ENCODE data around the gene LRIG1.

LRIG1 gene

DNA sequence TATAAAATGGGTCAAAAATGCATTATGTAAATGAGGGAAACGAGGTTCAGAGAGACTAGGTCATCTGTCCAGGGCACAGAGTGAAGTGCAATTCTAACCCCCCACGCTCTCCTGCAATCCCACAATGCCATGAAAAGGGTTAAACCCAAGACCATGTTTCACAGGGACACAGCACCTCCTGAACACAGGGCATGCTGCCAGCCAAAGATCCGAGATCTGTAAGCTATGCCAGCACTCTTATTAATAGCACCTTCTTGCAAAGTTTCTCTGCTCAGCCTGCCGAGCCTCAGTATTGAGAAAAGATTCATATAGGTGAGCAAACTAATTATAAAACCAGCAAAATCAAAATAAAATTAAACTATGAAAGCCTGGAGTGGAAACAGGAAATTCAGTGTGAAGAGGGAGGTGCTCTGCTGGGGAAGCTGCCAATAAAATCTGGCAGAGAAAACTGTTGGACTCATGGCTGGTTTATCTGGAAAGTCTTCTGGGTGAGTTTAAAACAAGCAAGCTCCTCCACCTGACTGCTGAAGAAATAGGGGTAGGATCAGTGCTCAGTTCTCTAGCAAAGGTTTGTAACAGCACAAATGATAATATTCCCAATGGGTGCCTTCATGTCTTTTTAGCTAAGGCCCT lies 50.3 kb downstream of the LRIG1 start:
- H3K27me3 ChIP-seq (ENCODE audit: insufficient read depth, poor library complexity, severe bottlenecking): no peaks in the 10 kb centered on the region
- H3K27ac ChIP-seq (replicated peaks): no peak overlapping the region
- no peak overlapping the region for H3K4me3 ChIP-seq (replicated peaks; ENCODE audit: insufficient read depth, low read length)
- TF ChIP-seq POLR2AphosphoS5 (IDR thresholded peaks at IDR 0.05; ENCODE audit: low read depth) (no peak), SPI1 (IDR thresholded peaks at IDR 0.05; ENCODE audit: borderline replicate concordance, low read depth) (no peak), GABPA (IDR thresholded peaks at IDR 0.05; ENCODE audit: low read depth) (no peak)
- TF ChIP-seq, protein P1, sequence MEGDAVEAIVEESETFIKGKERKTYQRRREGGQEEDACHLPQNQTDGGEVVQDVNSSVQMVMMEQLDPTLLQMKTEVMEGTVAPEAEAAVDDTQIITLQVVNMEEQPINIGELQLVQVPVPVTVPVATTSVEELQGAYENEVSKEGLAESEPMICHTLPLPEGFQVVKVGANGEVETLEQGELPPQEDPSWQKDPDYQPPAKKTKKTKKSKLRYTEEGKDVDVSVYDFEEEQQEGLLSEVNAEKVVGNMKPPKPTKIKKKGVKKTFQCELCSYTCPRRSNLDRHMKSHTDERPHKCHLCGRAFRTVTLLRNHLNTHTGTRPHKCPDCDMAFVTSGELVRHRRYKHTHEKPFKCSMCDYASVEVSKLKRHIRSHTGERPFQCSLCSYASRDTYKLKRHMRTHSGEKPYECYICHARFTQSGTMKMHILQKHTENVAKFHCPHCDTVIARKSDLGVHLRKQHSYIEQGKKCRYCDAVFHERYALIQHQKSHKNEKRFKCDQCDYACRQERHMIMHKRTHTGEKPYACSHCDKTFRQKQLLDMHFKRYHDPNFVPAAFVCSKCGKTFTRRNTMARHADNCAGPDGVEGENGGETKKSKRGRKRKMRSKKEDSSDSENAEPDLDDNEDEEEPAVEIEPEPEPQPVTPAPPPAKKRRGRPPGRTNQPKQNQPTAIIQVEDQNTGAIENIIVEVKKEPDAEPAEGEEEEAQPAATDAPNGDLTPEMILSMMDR (IDR thresholded peaks at IDR 0.05; ENCODE audit: insufficient read depth, low read length): no peak
- TF ChIP-seq, protein P2, sequence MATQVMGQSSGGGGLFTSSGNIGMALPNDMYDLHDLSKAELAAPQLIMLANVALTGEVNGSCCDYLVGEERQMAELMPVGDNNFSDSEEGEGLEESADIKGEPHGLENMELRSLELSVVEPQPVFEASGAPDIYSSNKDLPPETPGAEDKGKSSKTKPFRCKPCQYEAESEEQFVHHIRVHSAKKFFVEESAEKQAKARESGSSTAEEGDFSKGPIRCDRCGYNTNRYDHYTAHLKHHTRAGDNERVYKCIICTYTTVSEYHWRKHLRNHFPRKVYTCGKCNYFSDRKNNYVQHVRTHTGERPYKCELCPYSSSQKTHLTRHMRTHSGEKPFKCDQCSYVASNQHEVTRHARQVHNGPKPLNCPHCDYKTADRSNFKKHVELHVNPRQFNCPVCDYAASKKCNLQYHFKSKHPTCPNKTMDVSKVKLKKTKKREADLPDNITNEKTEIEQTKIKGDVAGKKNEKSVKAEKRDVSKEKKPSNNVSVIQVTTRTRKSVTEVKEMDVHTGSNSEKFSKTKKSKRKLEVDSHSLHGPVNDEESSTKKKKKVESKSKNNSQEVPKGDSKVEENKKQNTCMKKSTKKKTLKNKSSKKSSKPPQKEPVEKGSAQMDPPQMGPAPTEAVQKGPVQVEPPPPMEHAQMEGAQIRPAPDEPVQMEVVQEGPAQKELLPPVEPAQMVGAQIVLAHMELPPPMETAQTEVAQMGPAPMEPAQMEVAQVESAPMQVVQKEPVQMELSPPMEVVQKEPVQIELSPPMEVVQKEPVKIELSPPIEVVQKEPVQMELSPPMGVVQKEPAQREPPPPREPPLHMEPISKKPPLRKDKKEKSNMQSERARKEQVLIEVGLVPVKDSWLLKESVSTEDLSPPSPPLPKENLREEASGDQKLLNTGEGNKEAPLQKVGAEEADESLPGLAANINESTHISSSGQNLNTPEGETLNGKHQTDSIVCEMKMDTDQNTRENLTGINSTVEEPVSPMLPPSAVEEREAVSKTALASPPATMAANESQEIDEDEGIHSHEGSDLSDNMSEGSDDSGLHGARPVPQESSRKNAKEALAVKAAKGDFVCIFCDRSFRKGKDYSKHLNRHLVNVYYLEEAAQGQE (IDR thresholded peaks at IDR 0.05; ENCODE audit: insufficient replicate concordance, low read depth): no peak
- DNase-seq (ENCODE audit: low read depth in 1 of 2, low spot score in 1 of 2): no peak

DNA sequence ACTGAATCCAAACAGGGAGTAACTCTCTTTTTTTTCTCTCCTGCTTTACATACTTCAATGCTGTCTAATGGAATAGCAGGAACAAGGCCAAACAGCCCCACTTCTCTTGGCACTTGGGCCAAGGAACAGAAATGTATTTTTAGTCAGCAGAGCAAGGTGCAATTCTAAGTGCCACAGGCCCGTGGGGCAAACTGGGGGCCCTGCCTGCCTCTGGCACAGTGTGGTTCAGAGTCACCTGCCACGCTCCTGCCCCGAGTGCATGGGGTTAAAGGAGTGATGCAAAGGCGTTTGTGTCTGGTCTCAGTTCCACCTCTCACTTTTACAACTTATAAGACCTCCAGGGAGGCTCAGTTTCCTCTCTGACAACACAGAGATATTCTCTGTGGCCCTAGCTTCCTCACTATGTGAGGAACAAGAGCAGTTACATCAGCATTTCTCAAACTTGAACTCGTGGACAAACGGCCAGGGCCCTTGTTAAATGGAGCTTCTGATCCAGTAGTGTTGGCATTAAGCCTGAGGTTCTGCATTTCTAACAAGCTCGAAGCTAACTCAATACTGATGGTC lies 51.3 kb downstream of the LRIG1 start:
- TF ChIP-seq, protein P2 (IDR thresholded peaks at IDR 0.05; ENCODE audit: insufficient replicate concordance, low read depth): no peak
- DNase-seq (ENCODE audit: low read depth in 1 of 2, low spot score in 1 of 2): no peak
- Histone ChIP-seq H3K27ac (replicated peaks) (no peak overlapping the region), H3K4me3 (replicated peaks; ENCODE audit: insufficient read depth, low read length) (no peak overlapping the region), H3K27me3 (ENCODE audit: insufficient read depth, poor library complexity, severe bottlenecking) (no peaks in the 10 kb centered on the region)

DNA sequence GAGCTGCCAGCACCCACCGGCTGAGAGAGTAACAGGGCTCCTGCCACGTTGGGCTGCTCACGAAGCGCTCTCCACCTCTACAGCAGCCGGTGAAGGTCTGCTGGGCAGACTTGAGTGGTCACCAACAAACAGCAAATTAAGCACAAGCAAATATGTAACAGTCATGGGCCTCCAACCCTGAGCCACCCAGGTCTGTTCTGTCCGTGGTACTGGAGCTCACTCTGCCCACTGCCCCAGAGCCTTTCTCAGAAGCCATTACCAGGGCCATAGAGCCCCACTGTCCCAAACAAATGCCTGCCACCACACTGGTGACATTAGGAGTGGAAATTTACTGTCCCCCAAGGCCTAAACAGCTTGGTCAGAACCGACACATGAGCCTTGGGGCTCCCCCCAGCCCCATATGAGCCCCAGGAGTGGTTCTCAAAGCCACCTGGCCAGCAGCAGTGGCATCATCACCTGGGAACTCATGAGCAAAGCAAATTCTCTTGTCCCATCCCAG lies 56.6 kb downstream of the LRIG1 start:
- TF ChIP-seq, protein P2 (IDR thresholded peaks at IDR 0.05; ENCODE audit: insufficient replicate concordance, low read depth): peak; percentile 41
- no peak for TF ChIP-seq POLR2AphosphoS5 (IDR thresholded peaks at IDR 0.05; ENCODE audit: low read depth)
- no peak for DNase-seq (ENCODE audit: low read depth in 1 of 2, low spot score in 1 of 2)
- no peak overlapping the region for H3K4me3 ChIP-seq (replicated peaks; ENCODE audit: insufficient read depth, low read length)
- H3K27ac ChIP-seq (replicated peaks): no peak overlapping the region
- H3K27me3 ChIP-seq (ENCODE audit: insufficient read depth, poor library complexity, severe bottlenecking): no peaks in the 10 kb centered on the region

DNA sequence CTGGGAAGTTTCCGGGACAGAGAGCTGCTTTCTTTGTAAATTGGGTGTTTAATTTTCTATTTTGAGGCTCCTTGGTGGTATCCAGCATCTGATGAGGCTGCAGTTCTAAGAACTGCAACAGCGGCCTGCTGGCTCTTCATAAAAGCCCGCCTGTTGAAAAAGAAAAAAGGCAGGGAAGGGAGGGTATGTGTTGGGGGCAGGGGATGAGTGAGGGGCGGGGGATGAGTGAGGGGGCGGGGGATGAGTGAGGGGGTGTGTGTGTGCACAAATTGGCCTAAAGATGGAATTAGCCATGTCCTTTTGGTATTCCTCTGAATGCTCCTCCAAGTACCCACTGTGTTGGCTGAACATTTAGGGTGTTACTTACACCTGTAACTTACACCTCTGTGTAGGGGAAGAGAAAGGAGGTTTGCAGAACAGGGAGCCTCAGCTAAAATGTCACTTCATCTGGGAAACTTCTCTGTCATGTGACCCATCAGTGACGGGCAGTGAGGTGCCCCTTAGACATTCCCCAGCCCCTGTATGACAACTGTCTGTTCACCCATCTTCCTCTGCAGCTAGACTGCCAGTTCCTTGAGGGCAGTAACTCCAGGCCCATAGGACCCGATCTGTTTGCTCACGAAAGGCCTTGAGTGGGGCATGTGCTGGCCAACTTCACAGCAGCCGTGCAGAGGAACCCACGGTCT lies 57.6 kb downstream of the LRIG1 start:
- H3K4me3 ChIP-seq (replicated peaks; ENCODE audit: insufficient read depth, low read length): no peak overlapping the region
- no peak overlapping the region for H3K27ac ChIP-seq (replicated peaks)
- no peak for DNase-seq (ENCODE audit: low read depth in 1 of 2, low spot score in 1 of 2)
- H3K27me3 ChIP-seq (ENCODE audit: insufficient read depth, poor library complexity, severe bottlenecking): no peaks in the 10 kb centered on the region
- TF ChIP-seq, protein P1 (IDR thresholded peaks at IDR 0.05; ENCODE audit: insufficient read depth, low read length): no peak
- TF ChIP-seq POLR2AphosphoS5 (IDR thresholded peaks at IDR 0.05; ENCODE audit: low read depth): no peak
- TF ChIP-seq SPI1 (IDR thresholded peaks at IDR 0.05; ENCODE audit: borderline replicate concordance, low read depth): no peak
- no peak for TF ChIP-seq GABPA (IDR thresholded peaks at IDR 0.05; ENCODE audit: low read depth)
- TF ChIP-seq, protein P2 (IDR thresholded peaks at IDR 0.05; ENCODE audit: insufficient replicate concordance, low read depth): no peak
